HG03469 (cell line): ENCODE results near the gene ZBTB46.

ENCODE experiments used
- ATAC-seq: cut with Tn5 transposase; IDR thresholded peaks from one replicate; pipeline ENCODE4 v1.9.1; 2021; ENCODE audit warnings: mild to moderate bottlenecking, moderate library complexity, moderate number of reproducible peaks; ENCODE audit not compliant: unreplicated experiment

ZBTB46 gene

DNA sequence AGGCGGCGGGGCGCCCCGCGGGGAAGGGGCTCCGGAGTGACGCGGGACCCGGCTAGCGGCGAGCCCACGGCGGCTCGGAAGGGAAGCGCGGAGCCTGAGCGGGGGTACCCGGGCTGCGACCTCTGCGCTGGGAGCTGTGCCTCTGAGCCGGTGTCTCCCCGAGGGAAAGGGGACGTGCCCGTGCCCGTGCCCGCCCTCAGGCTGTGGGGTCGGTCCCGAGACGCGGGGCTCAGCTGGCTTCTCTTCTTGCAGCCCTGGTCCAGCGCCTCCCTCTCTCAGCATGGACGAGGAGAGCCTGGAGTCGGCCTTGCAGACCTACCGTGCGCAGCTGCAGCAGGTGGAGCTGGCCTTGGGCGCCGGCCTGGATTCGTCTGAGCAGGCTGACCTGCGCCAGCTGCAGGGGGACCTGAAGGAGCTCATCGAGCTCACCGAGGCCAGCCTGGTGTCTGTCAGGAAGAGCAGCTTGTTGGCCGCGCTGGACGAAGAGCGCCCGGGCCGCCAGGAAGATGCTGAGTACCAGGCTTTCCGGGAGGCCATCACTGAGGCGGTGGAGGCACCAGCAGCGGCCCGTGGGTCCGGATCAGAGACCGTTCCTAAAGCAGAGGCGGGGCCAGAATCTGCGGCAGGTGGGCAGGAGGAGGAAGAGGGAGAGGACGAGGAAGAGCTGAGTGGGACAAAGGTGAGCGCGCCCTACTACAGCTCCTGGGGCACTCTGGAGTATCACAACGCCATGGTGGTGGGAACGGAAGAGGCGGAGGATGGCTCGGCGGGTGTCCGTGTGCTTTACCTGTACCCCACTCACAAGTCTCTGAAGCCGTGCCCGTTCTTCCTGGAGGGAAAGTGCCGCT, 122.5 kb downstream of the ZBTB46 start:
- no peak for ATAC-seq

DNA sequence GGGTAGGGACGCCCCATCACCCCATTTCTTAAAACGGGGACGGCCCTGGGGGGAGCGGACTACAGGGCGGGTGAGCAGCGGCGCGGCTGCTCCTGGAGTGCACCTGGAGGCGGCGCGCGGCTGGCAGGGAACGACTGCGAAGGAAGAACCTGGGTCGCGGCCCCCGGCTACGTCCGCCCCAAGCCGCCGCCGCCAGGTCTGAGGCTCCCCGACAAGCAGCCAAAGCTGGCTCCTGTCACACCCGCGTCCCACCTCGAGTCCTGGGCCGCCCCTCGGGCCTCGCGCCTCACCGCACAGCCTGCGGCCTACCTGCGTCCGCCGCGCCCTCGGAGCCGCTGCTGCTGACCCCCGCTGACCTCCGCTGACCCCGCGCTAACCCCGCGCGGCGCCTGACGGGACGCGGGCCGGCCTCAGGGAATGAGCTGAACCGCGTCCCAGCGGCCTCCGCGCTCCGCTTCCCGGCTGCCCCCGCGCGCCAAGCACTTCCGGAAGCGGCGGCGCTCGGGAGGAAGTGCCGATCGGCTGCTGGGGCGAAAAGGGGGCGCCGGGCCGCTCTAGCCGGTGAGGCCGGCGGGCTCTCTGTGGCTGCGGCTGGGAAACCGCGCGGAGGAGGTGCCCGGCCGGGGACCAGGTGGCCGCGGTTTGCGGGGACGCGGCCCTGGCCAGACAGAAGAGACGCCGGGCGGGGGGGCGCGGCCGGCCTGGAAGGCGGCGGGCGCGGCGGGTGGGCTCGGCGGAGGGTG, 123.3 kb downstream of the ZBTB46 start, which contains the start of the genes ARFRP1 and ZGPAT:
TSS of gene ARFRP1 (minus strand) at position 419 of the 743 bp plus-strand sequence. CDS start 885 bp downstream, outside the sequence.
TSS of gene ZGPAT (plus strand) at position 482 of the 743 bp plus-strand sequence. CDS start 542 bp downstream, outside the sequence.
- peak; percentile 41 for ATAC-seq

DNA sequence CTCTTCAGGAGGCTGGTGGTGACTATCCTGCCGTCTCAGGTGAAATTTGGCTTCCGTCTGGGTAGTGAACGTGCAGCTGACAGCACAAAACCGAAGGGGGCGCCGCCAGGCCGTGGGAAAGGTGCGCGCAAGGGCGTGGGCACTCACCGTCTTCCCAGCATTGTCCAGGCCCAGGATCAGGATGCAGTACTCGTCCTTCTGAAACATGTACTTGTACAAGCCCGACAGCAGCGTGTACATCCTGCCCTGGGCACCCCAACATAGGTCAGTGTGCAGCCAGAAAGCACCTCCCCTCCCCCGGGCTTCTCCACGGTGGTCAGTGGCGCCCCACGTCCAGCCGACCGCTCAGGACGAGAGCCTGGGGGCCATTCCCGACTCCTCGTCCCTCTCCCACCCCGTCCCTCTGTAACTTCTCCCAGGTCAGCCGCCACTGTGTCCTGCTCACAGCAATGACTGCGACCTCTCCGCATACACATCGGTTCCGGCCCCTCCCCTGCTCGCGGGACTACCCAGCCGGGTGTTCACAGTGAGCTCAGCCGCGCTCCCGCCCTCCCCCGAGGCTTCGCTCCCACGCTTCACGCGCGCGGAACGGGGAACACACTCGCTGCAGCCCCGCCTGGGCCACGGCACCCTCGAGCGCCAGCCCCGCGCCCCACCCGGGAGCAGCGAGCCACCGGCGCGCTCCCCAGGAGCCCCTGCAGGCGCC, 124.1 kb downstream of the ZBTB46 start:
- peak; percentile 10 for ATAC-seq

GRCh38 chr20:63706027-63706695, 124.9 kb downstream of the ZBTB46 start:
- ATAC-seq = no peak

DNA sequence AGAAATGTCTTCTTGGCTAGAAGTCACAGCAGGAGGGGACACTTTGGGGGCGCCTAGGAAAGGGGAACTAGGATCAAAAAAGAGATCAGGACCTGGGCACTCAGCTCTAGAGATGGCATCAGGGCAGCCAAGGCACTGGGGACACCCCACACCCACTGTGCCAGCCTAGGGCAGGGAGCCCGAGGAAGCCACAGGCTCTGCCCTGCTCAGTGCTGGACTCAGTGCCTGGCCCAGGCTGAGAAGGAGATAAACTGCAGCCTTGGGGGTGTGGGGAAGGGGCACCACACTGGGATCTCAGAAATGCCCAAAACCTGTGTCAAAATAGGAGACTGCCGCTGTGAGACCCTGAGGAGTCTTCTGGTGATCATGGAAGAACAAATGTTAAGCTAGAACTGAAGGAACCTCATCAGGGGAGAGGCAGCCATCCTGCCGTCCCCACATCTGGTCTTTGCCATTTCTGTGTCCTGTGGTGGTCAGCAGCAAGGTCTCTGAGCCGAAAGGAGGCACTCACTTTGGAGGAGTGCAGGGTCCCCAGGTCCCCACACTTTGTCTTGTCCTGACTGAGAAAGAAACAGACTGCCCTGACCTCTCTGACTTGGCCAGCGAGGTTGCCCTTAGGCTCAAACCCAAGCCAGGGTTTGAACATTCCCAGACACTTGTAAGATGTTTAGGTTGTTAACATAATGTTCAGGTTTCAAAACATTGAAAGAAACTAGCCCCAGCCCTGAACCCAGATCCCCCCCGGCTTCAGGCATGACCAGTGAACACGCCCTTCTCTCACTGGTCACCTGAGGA, 125.6 kb downstream of the ZBTB46 start:
- ATAC-seq = no peak

GRCh38 chr20:63704749-63705117, 126.3 kb downstream of the ZBTB46 start:
- ATAC-seq = no peak

GRCh38 chr20:63703976-63704748, 126.9 kb downstream of the ZBTB46 start:
- ATAC-seq = no peak

GRCh38 chr20:63703471-63703975, 127.5 kb downstream of the ZBTB46 start:
- no peak for ATAC-seq

DNA sequence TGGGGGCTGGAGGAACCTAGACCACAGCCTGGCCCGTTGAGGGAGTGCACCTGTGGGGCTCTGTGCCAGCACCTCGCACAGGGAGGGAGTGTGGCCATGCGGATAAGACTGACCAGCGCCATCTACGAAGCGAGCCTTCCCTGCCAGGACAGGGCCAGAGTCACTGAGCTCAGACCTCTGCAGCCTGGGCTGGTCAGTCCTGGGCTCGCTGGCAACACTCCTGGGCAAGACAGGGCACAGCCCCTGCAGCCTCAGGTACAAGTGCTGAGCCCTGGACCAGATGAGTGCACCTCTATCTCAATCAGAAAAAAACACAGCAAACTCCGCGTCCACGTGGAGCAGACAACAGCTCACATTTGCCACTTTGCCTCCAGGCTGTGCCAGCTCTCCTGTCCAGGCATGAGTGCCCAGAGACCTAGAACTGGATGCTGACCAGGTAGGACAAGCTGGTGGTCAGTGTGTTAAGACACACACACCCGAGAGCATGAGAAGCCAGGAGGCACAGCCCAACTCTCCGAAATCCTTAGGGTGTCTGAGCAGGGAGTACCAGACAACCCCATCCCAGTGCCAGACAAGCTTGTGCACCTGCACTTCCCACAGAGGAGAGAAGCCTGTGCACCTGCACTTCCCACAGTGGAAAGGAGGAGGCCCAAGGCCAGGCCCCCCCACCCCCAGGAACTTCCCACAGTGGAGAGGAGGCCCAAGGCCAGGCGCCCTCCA, 128.2 kb downstream of the ZBTB46 start:
- ATAC-seq = no peak

DNA sequence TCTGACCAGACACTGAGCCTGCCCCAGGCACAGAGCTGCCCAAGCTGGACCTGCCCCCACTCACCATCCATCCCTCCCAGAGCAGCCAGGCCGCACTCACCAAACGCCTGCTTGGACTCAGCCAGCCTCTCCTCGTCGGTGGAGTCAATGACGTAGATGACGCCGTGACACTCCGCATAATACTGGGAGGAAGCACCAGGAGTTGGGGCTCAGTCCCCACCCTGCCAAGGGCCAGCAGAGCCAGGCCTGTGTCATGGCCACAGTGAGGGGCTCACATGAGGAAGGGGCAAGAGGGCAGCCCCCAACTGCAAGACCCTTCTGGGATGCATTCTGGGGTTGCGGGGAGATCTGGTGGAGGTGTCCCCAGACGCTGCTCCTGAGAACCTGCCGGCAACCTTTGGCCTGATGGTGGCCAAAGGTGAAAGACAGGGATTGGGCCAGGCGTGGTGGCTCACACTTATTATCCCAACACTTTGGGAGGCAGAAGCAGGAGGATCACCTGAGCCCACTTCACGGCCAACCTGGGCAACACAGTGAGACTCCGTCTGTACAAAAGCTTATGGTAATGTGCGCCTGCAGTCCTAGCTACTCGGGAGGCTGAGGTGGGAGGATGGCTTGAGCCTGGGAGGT, 128.9 kb downstream of the ZBTB46 start:
- ATAC-seq = no peak

DNA sequence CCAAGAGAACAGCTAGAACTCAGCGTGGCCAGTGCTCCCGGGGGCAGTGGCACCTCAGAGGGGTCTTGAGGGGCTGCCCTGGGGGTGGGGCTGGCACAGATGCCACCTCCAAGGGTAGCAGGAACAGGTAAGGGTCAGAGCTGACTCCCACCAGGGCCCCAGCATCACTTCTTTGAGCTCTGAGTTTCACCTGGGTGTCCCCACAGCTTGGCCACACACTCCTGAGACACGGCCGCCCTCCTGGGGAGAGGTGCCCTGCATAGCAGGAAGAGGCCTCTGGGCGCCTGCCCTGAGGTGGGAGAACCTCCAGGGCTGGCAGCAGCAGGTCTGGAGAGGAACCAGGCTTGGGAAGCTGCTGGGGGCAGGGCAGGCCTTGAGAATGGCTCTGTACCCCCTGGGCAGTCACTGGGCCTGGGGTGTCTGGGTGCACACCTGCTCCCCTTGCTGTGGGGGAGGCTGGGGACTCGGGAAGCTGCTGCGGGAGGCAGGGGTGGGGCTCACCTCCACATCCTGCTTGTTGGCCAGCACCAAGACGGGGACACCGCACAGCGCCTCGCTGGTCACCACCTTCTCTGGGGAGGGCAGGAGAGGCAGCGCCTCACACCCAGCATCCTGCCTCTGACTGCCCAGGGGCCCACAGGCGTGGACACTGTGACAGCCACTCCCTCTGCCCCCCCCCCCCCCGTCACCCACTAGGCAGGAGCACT, 129.6 kb downstream of the ZBTB46 start:
- no peak for ATAC-seq

- ATAC-seq = no peak
Observed at GRCh38 chr20:63701051-63701328, 130.1 kb downstream of the ZBTB46 start.

DNA sequence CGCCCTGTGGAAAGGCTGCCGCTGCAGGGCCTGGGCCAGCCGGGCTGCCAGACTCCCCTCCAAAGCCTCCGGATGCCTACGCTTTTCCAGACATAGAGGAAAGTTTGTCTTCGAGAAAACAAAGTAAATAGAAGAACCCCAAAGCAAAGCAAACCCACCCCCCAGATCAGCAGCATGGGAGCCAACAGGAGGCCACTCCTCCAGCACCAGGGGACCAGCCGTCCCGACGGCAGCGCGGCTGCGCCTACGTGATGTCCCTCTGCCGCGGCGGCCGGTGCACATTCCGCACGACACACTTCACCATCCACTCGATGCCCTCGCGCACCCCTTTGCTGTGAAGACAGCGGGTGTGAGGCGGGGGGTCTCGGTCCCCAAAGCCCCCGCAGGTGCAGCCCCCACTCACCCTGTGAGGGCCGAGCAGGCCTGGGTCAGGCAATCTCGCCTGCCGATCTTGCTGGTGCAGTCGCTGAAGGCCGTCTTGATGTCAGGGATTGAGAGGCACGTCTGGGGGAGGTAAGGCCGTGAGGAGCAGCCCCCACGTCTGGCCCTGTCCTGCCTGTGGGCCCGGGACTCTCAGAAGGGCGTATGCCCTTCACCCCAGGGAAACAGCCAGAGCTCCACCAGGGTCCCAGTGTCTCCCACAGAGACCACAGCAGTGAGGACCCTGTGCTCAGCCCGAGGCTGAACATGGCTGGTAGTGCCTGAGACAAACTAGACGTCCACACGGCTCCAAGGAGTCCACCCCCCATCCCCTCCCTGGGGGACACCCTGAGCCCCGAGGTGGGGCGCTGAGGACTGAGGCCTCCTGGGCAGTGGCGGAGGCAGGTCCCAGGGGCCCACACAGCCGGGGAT, 130.6 kb downstream of the ZBTB46 start:
- no peak for ATAC-seq

GRCh38 chr20:63699466-63700198, 131.4 kb downstream of the ZBTB46 start:
- ATAC-seq = no peak

GRCh38 chr20:63698739-63699465, 132.2 kb downstream of the ZBTB46 start:
- ATAC-seq = no peak
